Measurements from ENCODE around the gene CFAP65.

CFAP65 gene

DNA sequence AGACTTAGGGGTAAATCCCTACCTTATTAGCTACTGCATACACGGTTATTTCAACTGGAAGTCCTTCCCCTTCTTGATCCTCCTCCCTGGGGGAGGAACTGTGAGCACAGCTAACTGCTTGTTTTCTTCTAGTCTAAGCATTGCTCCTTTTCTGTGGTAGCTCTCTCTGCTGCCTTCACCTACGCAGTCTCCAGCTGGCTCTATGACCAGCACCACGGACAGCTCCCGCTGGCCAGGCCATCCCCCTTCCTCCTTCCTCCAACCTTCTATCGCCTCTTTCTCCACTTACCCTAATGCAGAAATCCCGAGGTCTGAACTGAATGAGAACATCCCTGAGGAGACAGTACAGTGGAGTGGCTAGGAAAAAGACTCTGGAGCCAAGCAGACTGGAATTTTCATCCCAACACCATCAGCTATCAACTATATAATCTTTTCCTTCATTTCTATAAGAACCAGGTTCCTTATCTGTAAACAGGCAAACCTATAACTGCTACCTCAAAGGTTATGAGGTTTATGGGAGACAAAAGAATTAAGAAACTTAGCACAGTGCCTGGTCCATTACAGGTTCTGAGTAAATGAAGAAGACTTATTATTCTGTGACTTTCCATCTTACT is 4.7 kb upstream of the CFAP65 start:
- DNase-seq (ENCODE audit: low read depth), result peak; percentile 13
- H3K4me3 ChIP-seq (ENCODE audit: low read depth, low read length), result no peak overlapping the region
- TF ChIP-seq, protein P1, sequence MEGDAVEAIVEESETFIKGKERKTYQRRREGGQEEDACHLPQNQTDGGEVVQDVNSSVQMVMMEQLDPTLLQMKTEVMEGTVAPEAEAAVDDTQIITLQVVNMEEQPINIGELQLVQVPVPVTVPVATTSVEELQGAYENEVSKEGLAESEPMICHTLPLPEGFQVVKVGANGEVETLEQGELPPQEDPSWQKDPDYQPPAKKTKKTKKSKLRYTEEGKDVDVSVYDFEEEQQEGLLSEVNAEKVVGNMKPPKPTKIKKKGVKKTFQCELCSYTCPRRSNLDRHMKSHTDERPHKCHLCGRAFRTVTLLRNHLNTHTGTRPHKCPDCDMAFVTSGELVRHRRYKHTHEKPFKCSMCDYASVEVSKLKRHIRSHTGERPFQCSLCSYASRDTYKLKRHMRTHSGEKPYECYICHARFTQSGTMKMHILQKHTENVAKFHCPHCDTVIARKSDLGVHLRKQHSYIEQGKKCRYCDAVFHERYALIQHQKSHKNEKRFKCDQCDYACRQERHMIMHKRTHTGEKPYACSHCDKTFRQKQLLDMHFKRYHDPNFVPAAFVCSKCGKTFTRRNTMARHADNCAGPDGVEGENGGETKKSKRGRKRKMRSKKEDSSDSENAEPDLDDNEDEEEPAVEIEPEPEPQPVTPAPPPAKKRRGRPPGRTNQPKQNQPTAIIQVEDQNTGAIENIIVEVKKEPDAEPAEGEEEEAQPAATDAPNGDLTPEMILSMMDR (IDR thresholded peaks at IDR 0.05; ENCODE audit: insufficient read depth, low read depth, low read length, missing control alignments), result no peak

DNA sequence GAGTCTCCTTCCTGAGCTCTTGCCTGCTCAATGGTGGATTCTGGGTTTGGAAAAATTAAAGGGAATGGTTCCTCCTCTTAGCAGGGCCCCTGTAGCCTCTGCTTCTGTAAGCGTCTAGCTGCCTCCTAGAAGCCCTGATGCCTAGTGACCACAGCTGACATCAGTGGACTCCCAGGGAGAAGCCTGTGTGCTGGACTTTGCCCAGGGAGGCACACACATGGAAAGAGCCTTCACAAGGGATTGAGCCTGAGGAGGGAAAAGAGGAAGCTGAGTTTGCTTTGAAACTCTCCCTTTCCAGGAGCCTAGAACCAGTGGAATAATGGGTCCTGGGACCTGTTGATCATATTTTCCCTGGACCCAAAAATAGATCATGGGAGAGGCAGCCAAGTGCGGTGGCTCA is 1.4 kb upstream of the CFAP65 start:
- no peak for DNase-seq (ENCODE audit: low read depth)
- TF ChIP-seq, protein P1 (IDR thresholded peaks at IDR 0.05; ENCODE audit: insufficient read depth, low read depth, low read length, missing control alignments), result no peak
- no peak overlapping the region for H3K4me3 ChIP-seq (ENCODE audit: low read depth, low read length)

DNA sequence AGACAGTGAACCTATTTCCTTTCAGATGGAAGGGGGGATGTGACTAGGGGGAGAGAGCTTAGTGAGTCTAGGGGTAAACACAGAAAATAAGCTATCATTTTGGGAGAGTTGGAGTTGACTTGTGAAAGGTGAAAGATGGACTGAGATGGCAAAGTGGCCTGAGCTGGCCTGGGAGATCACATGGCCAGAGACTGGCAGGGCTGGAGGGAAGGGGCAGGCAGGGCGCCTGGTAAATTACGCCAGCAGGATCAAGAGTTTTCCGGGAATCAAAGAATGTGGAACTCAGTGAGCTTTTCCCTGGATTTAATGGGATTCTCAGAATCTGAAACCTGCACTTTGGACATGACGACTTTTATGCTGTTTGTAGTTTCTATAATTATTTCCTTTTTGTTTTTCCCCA is 841 bp upstream of the CFAP65 start:
- no peak overlapping the region for H3K4me3 ChIP-seq (ENCODE audit: low read depth, low read length)
- no peak for DNase-seq (ENCODE audit: low read depth)
- TF ChIP-seq, protein P1 (IDR thresholded peaks at IDR 0.05; ENCODE audit: insufficient read depth, low read depth, low read length, missing control alignments), result no peak

DNA sequence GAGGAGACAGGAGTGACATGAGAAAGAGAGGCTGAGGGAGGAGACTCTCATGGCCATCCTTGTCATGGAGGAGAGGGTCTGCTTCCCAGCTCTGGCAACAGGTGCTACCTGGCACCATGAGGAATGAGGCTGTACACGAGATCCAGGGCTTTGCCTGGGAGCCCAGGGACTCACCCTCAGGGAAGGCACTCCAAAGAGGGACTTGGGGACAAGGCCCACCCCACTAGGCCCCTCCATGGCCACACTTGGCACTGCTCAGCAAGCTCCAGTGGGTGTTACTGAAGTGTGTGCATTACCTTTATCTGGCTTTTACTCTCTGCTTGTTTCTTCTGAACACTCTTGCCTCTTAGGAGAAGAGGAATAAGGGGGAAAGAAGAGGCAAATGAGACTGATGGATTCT is 2.7 kb downstream of the CFAP65 start:
- DNase-seq (ENCODE audit: low read depth), result no peak
- no peak overlapping the region for H3K4me3 ChIP-seq (ENCODE audit: low read depth, low read length)
- TF ChIP-seq, protein P1 (IDR thresholded peaks at IDR 0.05; ENCODE audit: insufficient read depth, low read depth, low read length, missing control alignments), result no peak

DNA sequence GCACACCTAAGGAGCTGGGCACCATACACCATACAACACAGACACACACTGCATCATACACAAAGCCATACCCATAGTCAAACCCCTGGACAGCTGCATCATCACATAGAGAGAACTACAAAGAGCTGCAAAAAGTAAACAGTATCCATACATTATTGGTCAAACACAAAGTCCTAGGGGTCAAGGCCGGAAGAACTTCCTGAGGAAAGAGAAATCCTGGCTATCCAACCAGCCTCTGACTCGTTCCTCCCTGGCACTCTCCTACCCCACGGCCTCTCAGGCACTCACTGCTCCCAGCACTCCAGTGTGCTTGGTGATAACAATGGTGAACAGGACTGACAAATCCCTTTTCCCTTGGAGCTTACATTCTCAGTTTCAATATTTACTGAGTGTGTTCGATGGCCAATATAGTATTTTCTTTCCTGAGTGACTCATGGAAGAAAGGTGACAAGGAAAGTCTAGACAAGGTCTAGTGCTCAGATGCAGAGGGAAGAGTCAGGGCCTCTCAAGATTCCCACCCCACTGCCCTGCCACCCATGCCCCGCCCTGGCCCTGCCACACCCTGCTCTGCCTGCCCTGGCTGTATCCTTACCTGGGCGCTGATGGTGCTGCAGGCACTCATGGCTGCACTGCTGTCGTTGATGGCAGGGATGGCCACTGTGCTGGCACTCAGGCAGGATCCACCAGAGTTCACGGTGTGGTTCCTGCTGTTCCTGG is 3.4 kb downstream of the CFAP65 start:
- TF ChIP-seq, protein P1 (IDR thresholded peaks at IDR 0.05; ENCODE audit: insufficient read depth, low read depth, low read length, missing control alignments), result no peak

DNA sequence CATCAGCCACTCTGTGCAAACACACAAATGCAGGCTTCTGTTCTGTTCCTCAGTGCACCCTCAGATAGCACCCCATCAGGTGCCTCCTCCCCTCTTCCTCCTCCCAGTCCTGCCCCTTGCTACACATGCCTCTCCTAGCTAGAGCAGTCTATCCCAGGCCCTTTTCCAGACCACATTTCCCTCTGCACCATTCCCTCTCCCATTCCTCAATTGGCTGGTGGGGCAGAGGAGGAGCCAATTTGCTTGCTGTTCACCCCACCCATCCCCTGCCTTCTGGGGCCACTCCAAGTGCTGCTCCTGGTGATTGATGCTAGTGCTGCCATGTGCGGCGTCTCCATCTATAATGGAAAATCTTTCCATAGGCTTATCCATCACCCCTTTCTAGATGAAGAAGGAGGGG is 5.4 kb downstream of the CFAP65 start:
- TF ChIP-seq, protein P1 (IDR thresholded peaks at IDR 0.05; ENCODE audit: insufficient read depth, low read depth, low read length, missing control alignments), result no peak
- DNase-seq (ENCODE audit: low read depth), result no peak
- H3K4me3 ChIP-seq (ENCODE audit: low read depth, low read length), result no peak overlapping the region

More for the DNA sequence above, 3.4 kb downstream of the CFAP65 start:
- no peak for DNase-seq (ENCODE audit: low read depth)
- no peak overlapping the region for H3K4me3 ChIP-seq (ENCODE audit: low read depth, low read length)

All from GM12865 (cell line).